ENCODE measurements around the gene KCTD10.

KCTD10 gene

DNA sequence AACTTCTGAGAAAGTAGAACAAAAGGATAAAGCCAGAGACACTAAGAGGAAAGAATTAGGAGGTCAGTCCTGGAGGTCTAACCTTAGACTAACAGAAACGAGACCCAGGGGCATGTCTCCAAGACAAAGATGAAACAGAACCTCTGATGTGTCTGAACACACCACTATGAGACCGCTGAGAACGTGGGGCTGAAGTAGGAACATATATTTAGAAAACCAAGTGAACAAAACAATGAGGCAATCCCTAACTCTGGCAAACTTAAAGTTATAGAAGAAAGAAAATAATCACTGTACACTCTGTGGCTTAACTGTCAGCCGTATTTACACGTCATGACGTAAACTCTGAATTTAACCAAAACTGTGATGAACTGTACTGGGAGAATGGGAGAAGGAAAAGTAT, 17.9 kb downstream of the KCTD10 start:
- no peak for DNase-seq (ENCODE audit: extremely low read depth, insufficient read length)
- TF ChIP-seq, protein P1, sequence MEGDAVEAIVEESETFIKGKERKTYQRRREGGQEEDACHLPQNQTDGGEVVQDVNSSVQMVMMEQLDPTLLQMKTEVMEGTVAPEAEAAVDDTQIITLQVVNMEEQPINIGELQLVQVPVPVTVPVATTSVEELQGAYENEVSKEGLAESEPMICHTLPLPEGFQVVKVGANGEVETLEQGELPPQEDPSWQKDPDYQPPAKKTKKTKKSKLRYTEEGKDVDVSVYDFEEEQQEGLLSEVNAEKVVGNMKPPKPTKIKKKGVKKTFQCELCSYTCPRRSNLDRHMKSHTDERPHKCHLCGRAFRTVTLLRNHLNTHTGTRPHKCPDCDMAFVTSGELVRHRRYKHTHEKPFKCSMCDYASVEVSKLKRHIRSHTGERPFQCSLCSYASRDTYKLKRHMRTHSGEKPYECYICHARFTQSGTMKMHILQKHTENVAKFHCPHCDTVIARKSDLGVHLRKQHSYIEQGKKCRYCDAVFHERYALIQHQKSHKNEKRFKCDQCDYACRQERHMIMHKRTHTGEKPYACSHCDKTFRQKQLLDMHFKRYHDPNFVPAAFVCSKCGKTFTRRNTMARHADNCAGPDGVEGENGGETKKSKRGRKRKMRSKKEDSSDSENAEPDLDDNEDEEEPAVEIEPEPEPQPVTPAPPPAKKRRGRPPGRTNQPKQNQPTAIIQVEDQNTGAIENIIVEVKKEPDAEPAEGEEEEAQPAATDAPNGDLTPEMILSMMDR (IDR thresholded peaks at IDR 0.05; ENCODE audit: insufficient read depth, low read length, poor library complexity, severe bottlenecking), result no peak
- H3K27me3 ChIP-seq (replicated peaks; ENCODE audit: control insufficient read depth, insufficient read depth, low read length), result no peaks in the 10 kb centered on the region
- H3K4me3 ChIP-seq (replicated peaks; ENCODE audit: low read depth, low read length), result no peak overlapping the region
- peaks cover 17% of the 10 kb centered on the region for H3K36me3 ChIP-seq (ENCODE audit: control insufficient read depth, insufficient read depth, low read length)

DNA sequence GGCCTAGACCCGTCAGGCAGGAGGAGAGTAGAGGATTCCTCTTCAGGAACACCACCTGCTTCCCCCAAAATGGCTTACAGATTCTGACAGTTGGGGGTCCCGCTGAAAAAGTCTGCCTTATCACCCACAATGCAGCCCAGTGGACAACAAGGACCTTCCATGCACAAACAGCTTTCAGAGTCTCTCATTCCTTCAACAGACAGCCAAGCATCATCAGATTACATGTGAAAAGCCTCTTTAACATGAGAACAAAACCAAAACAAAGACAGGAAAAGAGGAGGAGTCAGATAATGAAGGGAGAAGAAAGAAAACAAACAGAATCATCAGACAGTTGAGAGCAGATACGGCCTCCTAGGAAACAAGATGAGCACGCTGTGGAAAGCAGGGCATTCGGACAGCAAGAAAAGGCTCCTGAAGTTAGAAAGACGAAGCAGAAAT, 18.3 kb downstream of the KCTD10 start:
- TF ChIP-seq, protein P1 (IDR thresholded peaks at IDR 0.05; ENCODE audit: insufficient read depth, low read length, poor library complexity, severe bottlenecking), result no peak
- DNase-seq (ENCODE audit: extremely low read depth, insufficient read length), result no peak
- H3K36me3 ChIP-seq (ENCODE audit: control insufficient read depth, insufficient read depth, low read length), result peaks cover 17% of the 10 kb centered on the region

GRCh38 chr12:109458086-109458485, 19.0 kb downstream of the KCTD10 start:
- TF ChIP-seq, protein P1 (IDR thresholded peaks at IDR 0.05; ENCODE audit: insufficient read depth, low read length, poor library complexity, severe bottlenecking), result no peak
- peaks cover 15% of the 10 kb centered on the region for H3K36me3 ChIP-seq (ENCODE audit: control insufficient read depth, insufficient read depth, low read length)
- H3K27me3 ChIP-seq (replicated peaks; ENCODE audit: control insufficient read depth, insufficient read depth, low read length), result no peaks in the 10 kb centered on the region
- no peak for DNase-seq (ENCODE audit: extremely low read depth, insufficient read length)
- H3K4me3 ChIP-seq (replicated peaks; ENCODE audit: low read depth, low read length), result no peak overlapping the region

More for the DNA sequence above, 18.3 kb downstream of the KCTD10 start:
- Histone ChIP-seq H3K27me3 (replicated peaks; ENCODE audit: control insufficient read depth, insufficient read depth, low read length) (no peaks in the 10 kb centered on the region), H3K4me3 (replicated peaks; ENCODE audit: low read depth, low read length) (no peak overlapping the region)

- no peaks in the 10 kb centered on the region for H3K27me3 ChIP-seq (replicated peaks; ENCODE audit: control insufficient read depth, insufficient read depth, low read length)
- no peak for DNase-seq (ENCODE audit: extremely low read depth, insufficient read length)
- peaks cover 20% of the 10 kb centered on the region for H3K36me3 ChIP-seq (ENCODE audit: control insufficient read depth, insufficient read depth, low read length)
- TF ChIP-seq, protein P1 (IDR thresholded peaks at IDR 0.05; ENCODE audit: insufficient read depth, low read length, poor library complexity, severe bottlenecking), result no peak
- no peak overlapping the region for H3K4me3 ChIP-seq (replicated peaks; ENCODE audit: low read depth, low read length)
Measured at GRCh38 chr12:109455706-109456105, 21.4 kb downstream of the KCTD10 start.

- DNase-seq (ENCODE audit: extremely low read depth, insufficient read length), result no peak
- TF ChIP-seq, protein P1 (IDR thresholded peaks at IDR 0.05; ENCODE audit: insufficient read depth, low read length, poor library complexity, severe bottlenecking), result no peak
- Histone ChIP-seq H3K4me3 (replicated peaks; ENCODE audit: low read depth, low read length) (no peak overlapping the region), H3K27me3 (replicated peaks; ENCODE audit: control insufficient read depth, insufficient read depth, low read length) (no peaks in the 10 kb centered on the region), H3K36me3 (ENCODE audit: control insufficient read depth, insufficient read depth, low read length) (peaks cover 22% of the 10 kb centered on the region)
Measured at GRCh38 chr12:109452489-109452888, 24.6 kb downstream of the KCTD10 start.

DNA sequence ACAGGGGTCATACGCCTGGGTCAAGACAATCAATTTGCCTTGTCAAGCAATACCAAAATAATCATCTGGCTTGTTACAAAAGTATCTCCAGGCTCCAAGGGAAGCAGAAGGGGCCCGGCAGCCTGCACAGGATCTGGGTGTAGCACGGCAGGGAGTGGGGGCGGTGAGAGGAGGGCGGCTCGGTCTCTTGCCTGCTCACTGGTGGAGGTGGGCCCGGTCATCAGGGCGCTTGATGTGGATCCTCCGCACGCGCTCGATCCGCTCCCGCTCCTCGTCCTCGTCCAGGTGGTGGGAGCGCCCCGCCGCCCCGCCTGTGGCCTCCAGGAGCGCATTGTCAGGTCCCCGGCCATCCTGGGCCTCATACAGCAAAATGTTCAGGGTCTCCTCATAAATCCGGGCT, 25.7 kb downstream of the KCTD10 start:
- no peak overlapping the region for H3K4me3 ChIP-seq (replicated peaks; ENCODE audit: low read depth, low read length)
- TF ChIP-seq, protein P1 (IDR thresholded peaks at IDR 0.05; ENCODE audit: insufficient read depth, low read length, poor library complexity, severe bottlenecking), result no peak
- DNase-seq (ENCODE audit: extremely low read depth, insufficient read length), result no peak
- no peaks in the 10 kb centered on the region for H3K27me3 ChIP-seq (replicated peaks; ENCODE audit: control insufficient read depth, insufficient read depth, low read length)
- H3K36me3 ChIP-seq (ENCODE audit: control insufficient read depth, insufficient read depth, low read length), result peaks cover 24% of the 10 kb centered on the region
